Dendritic cell treated with granulocyte-macrophage colony-stimulating factor and Interleukin-4, amounts not matched to agents 40 ng/mL and 50 ng/mL, for 4 days (primary cell): ENCODE data around the gene ADCY2.

Experiments used
- H3K27ac Mint-ChIP-seq: one replicate; pipeline ENCODE4 v1.8.0; 2022; ENCODE audit warnings: mild to moderate bottlenecking, mixed read lengths
- H3K27me3 Mint-ChIP-seq: one replicate; pipeline ENCODE4 v1.8.0; 2022; ENCODE audit warnings: mild to moderate bottlenecking, mixed read lengths
- H3K36me3 Mint-ChIP-seq: one replicate; pipeline ENCODE4 v1.8.0; 2022; ENCODE audit warnings: low read depth, mixed read lengths
- H3K4me1 Mint-ChIP-seq: one replicate; pipeline ENCODE4 v1.8.0; 2022; ENCODE audit warnings: low read depth, mixed read lengths
- H3K4me3 Mint-ChIP-seq: one replicate; pipeline ENCODE4 v1.8.0; 2022; ENCODE audit warnings: mild to moderate bottlenecking, moderate library complexity, mixed read lengths
- H3K9me3 Mint-ChIP-seq: one replicate; pipeline ENCODE4 v1.8.0; 2022; ENCODE audit warnings: mixed read lengths
- intact Hi-C: fragments of 100-400 bp; cut with micrococcal nuclease; formaldehyde crosslinking; loops from one replicate; pipeline ENCODE4 v1.15.0; 2022

ADCY2 gene

GRCh38 chr5:7628820-7629219 is 232.9 kb downstream of the ADCY2 start:
- H3K4me3 Mint-ChIP-seq = no peak overlapping the region
- peaks cover 16% of the 10 kb centered on the region for H3K9me3 Mint-ChIP-seq
- H3K36me3 Mint-ChIP-seq = no peaks in the 10 kb centered on the region
- no peaks in the 10 kb centered on the region for H3K27me3 Mint-ChIP-seq
- no peak overlapping the region for H3K27ac Mint-ChIP-seq
- intact Hi-C loops = no loop called here
- no peaks in the 10 kb centered on the region for H3K4me1 Mint-ChIP-seq

GRCh38 chr5:7629561-7629960 is 233.6 kb downstream of the ADCY2 start:
- intact Hi-C loops = no loop called here
- Mint-ChIP-seq H3K9me3 (peaks cover 16% of the 10 kb centered on the region), H3K4me3 (no peak overlapping the region), H3K27ac (no peak overlapping the region), H3K27me3 (no peaks in the 10 kb centered on the region), H3K36me3 (no peaks in the 10 kb centered on the region), H3K4me1 (no peaks in the 10 kb centered on the region)

GRCh38 chr5:7634837-7635236 is 238.9 kb downstream of the ADCY2 start:
- Mint-ChIP-seq H3K27ac (no peak overlapping the region), H3K4me3 (no peak overlapping the region), H3K36me3 (no peaks in the 10 kb centered on the region), H3K4me1 (no peaks in the 10 kb centered on the region), H3K27me3 (no peaks in the 10 kb centered on the region), H3K9me3 (peaks cover 17% of the 10 kb centered on the region)
- intact Hi-C loops = no loop called here

GRCh38 chr5:7638456-7638855 is 242.5 kb downstream of the ADCY2 start:
- Mint-ChIP-seq H3K9me3 (peaks cover 8% of the 10 kb centered on the region), H3K4me1 (no peaks in the 10 kb centered on the region), H3K27me3 (no peaks in the 10 kb centered on the region), H3K36me3 (no peaks in the 10 kb centered on the region), H3K27ac (no peak overlapping the region), H3K4me3 (no peak overlapping the region)
- intact Hi-C loops = no loop called here

- Mint-ChIP-seq H3K4me1 (no peaks in the 10 kb centered on the region), H3K4me3 (no peak overlapping the region), H3K27ac (no peak overlapping the region), H3K9me3 (peaks cover 22% of the 10 kb centered on the region), H3K27me3 (no peaks in the 10 kb centered on the region), H3K36me3 (no peaks in the 10 kb centered on the region)
- intact Hi-C loops = no loop called here
Measured at GRCh38 chr5:7642029-7642428, 246.1 kb downstream of the ADCY2 start.

GRCh38 chr5:7644723-7645122 is 248.8 kb downstream of the ADCY2 start:
- H3K27ac Mint-ChIP-seq = no peak overlapping the region
- H3K4me1 Mint-ChIP-seq = no peaks in the 10 kb centered on the region
- H3K27me3 Mint-ChIP-seq = no peaks in the 10 kb centered on the region
- H3K36me3 Mint-ChIP-seq = no peaks in the 10 kb centered on the region
- peaks cover 15% of the 10 kb centered on the region for H3K9me3 Mint-ChIP-seq
- H3K4me3 Mint-ChIP-seq = no peak overlapping the region
- intact Hi-C loops = no loop called here

GRCh38 chr5:7650755-7651154 is 254.8 kb downstream of the ADCY2 start:
- Mint-ChIP-seq H3K9me3 (no peaks in the 10 kb centered on the region), H3K4me1 (no peaks in the 10 kb centered on the region), H3K4me3 (no peak overlapping the region), H3K36me3 (no peaks in the 10 kb centered on the region), H3K27me3 (no peaks in the 10 kb centered on the region), H3K27ac (no peak overlapping the region)
- intact Hi-C loops = no loop called here

GRCh38 chr5:7653046-7653445 is 257.1 kb downstream of the ADCY2 start:
- H3K27ac Mint-ChIP-seq = no peak overlapping the region
- intact Hi-C loops = no loop called here
- H3K27me3 Mint-ChIP-seq = no peaks in the 10 kb centered on the region
- H3K4me3 Mint-ChIP-seq = no peak overlapping the region
- H3K9me3 Mint-ChIP-seq = no peaks in the 10 kb centered on the region
- H3K4me1 Mint-ChIP-seq = no peaks in the 10 kb centered on the region
- H3K36me3 Mint-ChIP-seq = no peaks in the 10 kb centered on the region

GRCh38 chr5:7657153-7657552 is 261.2 kb downstream of the ADCY2 start:
- no peak overlapping the region for H3K27ac Mint-ChIP-seq
- no peaks in the 10 kb centered on the region for H3K27me3 Mint-ChIP-seq
- H3K4me3 Mint-ChIP-seq = no peak overlapping the region
- no peaks in the 10 kb centered on the region for H3K36me3 Mint-ChIP-seq
- no peaks in the 10 kb centered on the region for H3K9me3 Mint-ChIP-seq
- intact Hi-C loops = no loop called here
- no peaks in the 10 kb centered on the region for H3K4me1 Mint-ChIP-seq

GRCh38 chr5:7659420-7659819 is 263.5 kb downstream of the ADCY2 start:
- intact Hi-C loops = no loop called here
- H3K4me1 Mint-ChIP-seq = no peaks in the 10 kb centered on the region

GRCh38 chr5:7662289-7662688 is 266.4 kb downstream of the ADCY2 start:
- no peak overlapping the region for H3K4me3 Mint-ChIP-seq
- no peaks in the 10 kb centered on the region for H3K9me3 Mint-ChIP-seq
- intact Hi-C loops = no loop called here
- H3K27me3 Mint-ChIP-seq = no peaks in the 10 kb centered on the region
- H3K4me1 Mint-ChIP-seq = no peaks in the 10 kb centered on the region
- H3K27ac Mint-ChIP-seq = no peak overlapping the region
- H3K36me3 Mint-ChIP-seq = no peaks in the 10 kb centered on the region

More at GRCh38 chr5:7659420-7659819, 263.5 kb downstream of the ADCY2 start:
- H3K9me3 Mint-ChIP-seq = no peaks in the 10 kb centered on the region
- no peak overlapping the region for H3K4me3 Mint-ChIP-seq
- H3K36me3 Mint-ChIP-seq = no peaks in the 10 kb centered on the region
- H3K27ac Mint-ChIP-seq = no peak overlapping the region
- no peaks in the 10 kb centered on the region for H3K27me3 Mint-ChIP-seq

GRCh38 chr5:7663808-7664207 is 267.9 kb downstream of the ADCY2 start:
- H3K36me3 Mint-ChIP-seq = no peaks in the 10 kb centered on the region
- no peak overlapping the region for H3K27ac Mint-ChIP-seq
- no peaks in the 10 kb centered on the region for H3K9me3 Mint-ChIP-seq
- no peak overlapping the region for H3K4me3 Mint-ChIP-seq
- no peaks in the 10 kb centered on the region for H3K4me1 Mint-ChIP-seq
- H3K27me3 Mint-ChIP-seq = no peaks in the 10 kb centered on the region
- intact Hi-C loops = no loop called here

- no peaks in the 10 kb centered on the region for H3K9me3 Mint-ChIP-seq
- H3K27me3 Mint-ChIP-seq = no peaks in the 10 kb centered on the region
- no peak overlapping the region for H3K27ac Mint-ChIP-seq
- intact Hi-C loops = no loop called here
- H3K36me3 Mint-ChIP-seq = no peaks in the 10 kb centered on the region
- no peak overlapping the region for H3K4me3 Mint-ChIP-seq
- H3K4me1 Mint-ChIP-seq = no peaks in the 10 kb centered on the region
Measured at GRCh38 chr5:7664208-7664607, 268.3 kb downstream of the ADCY2 start.

- no peaks in the 10 kb centered on the region for H3K9me3 Mint-ChIP-seq
- H3K36me3 Mint-ChIP-seq = no peaks in the 10 kb centered on the region
- H3K4me1 Mint-ChIP-seq = no peaks in the 10 kb centered on the region
- intact Hi-C loops = no loop called here
- H3K4me3 Mint-ChIP-seq = no peak overlapping the region
- no peak overlapping the region for H3K27ac Mint-ChIP-seq
- no peaks in the 10 kb centered on the region for H3K27me3 Mint-ChIP-seq
Measured at GRCh38 chr5:7667216-7667767, 271.4 kb downstream of the ADCY2 start.

GRCh38 chr5:7668161-7668560 is 272.2 kb downstream of the ADCY2 start:
- no peaks in the 10 kb centered on the region for H3K4me1 Mint-ChIP-seq
- no peak overlapping the region for H3K4me3 Mint-ChIP-seq
- H3K27me3 Mint-ChIP-seq = no peaks in the 10 kb centered on the region
- no peaks in the 10 kb centered on the region for H3K36me3 Mint-ChIP-seq
- intact Hi-C loops = no loop called here
- H3K27ac Mint-ChIP-seq = no peak overlapping the region
- no peaks in the 10 kb centered on the region for H3K9me3 Mint-ChIP-seq
